ENCODE results near the gene USP32.

DNA sequence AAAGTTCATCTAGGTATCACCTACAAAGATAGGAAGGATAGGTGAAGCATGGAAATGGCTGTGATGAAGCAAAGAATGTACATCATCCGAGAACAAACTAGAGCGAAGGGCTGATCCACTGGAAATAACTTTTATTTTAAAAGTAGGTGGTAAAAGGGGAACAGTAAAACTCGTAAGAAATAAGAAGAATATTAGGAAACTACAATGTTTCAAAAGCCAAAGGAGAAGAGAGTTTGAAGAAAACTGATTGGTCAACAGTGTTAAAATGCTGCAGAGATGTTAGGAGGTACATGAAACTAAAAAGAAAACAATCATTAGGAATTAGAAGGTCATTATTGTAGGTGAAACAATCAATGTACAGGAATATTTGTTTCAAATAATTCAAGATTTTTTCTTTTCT, 108.1 kb downstream of the USP32 start:
- TF ChIP-seq POLR2A (IDR thresholded peaks at IDR 0.05; ENCODE audit: extremely low read depth, insufficient read length), result no peak
- TF ChIP-seq, protein P1, sequence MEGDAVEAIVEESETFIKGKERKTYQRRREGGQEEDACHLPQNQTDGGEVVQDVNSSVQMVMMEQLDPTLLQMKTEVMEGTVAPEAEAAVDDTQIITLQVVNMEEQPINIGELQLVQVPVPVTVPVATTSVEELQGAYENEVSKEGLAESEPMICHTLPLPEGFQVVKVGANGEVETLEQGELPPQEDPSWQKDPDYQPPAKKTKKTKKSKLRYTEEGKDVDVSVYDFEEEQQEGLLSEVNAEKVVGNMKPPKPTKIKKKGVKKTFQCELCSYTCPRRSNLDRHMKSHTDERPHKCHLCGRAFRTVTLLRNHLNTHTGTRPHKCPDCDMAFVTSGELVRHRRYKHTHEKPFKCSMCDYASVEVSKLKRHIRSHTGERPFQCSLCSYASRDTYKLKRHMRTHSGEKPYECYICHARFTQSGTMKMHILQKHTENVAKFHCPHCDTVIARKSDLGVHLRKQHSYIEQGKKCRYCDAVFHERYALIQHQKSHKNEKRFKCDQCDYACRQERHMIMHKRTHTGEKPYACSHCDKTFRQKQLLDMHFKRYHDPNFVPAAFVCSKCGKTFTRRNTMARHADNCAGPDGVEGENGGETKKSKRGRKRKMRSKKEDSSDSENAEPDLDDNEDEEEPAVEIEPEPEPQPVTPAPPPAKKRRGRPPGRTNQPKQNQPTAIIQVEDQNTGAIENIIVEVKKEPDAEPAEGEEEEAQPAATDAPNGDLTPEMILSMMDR (IDR thresholded peaks at IDR 0.05; ENCODE audit: low read depth, low read length), result no peak
- TF ChIP-seq, protein P2, sequence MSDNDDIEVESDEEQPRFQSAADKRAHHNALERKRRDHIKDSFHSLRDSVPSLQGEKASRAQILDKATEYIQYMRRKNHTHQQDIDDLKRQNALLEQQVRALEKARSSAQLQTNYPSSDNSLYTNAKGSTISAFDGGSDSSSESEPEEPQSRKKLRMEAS (IDR thresholded peaks at IDR 0.05; ENCODE audit: low read depth, low read length), result no peak
- no peak for TF ChIP-seq MYC (IDR thresholded peaks at IDR 0.05; ENCODE audit: low read depth, low read length)
